ENCODE measurements around the gene HIC1.
A peak's percentile ranks its signal among the peaks of the same experiment; 100 is the strongest.

Gene HIC1

DNA sequence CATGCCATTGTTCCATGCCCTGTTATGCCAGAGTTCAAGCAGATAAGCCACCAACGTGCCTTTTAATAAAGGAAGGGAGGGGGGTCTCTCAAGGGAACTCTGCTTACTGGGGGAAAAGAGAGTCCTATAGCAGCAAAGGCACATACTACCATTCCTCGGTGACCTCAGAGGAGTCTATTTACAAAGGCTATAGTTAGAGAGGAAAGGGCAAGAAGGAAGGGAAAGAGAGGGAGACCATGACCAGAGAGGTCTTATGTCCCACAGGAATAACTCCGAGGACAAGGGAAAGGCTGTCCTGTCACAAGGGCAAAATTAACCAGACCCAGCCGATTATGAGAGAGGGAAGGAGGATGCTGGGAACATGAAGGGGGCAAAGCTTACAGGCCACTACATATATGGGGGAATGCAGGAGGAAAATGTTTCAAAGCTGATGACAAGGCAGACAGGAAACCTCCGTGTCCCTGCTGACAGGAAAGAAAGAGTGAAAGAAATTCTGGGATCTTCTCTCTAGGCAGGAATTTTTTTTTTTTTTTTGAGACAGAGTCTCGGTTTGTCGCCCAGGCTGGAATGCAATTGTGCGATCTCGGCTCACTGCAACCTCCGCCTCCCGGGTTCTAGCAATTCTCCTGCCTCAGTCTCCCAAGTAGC lies 51.5 kb downstream of the HIC1 start:
- Histone ChIP-seq H3K79me2 (ENCODE audit: insufficient read depth, low read depth) (no peaks in the 10 kb centered on the region), H4K20me1 (ENCODE audit: insufficient read depth) (no peaks in the 10 kb centered on the region), H3K4me1 (ENCODE audit: low read depth, poor library complexity, severe bottlenecking) (peaks cover 46% of the 10 kb centered on the region), H3K27me3 (ENCODE audit: insufficient read depth, low read depth) (no peaks in the 10 kb centered on the region), H3K4me3 (IDR thresholded peaks at IDR 0.05; ENCODE audit: insufficient read depth, low read depth, low read length) (no peak overlapping the region), H3K9ac (no peak overlapping the region), H2AFZ (ENCODE audit: low read depth) (no peak overlapping the region), H3K36me3 (ENCODE audit: insufficient read depth) (no peaks in the 10 kb centered on the region), H3K4me2 (peak overlapping the region; percentile 37; the same call in 1 of the 2 replicates), H3K27ac (no peak overlapping the region; the same call in 1 of the 2 replicates)
- TF ChIP-seq CTCF (conservative IDR thresholded peaks at IDR 0.05; ENCODE audit: low read depth, low read length), result no peak

DNA sequence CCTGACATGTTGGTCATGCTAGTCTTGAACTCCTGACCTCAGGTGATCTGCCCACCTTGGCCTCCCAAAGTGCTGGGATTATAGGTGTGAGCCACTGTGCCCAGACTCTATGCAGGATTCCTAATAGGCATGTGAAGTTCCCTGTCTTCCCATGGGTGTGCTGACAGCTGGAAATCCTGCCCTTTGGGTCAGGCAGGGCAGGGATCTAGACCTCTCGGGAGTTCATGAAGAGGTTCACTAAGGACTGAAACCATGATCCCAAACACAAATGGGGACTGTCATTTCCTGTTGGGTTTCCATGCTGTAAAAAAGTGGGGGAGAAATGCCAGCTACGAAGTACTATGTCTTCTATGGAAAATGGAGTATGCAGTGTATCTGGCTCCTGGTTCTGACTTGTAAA lies 52.1 kb downstream of the HIC1 start:
- no peak for TF ChIP-seq CTCF (conservative IDR thresholded peaks at IDR 0.05; ENCODE audit: low read depth, low read length)
- no peak overlapping the region for H3K4me2 ChIP-seq

DNA sequence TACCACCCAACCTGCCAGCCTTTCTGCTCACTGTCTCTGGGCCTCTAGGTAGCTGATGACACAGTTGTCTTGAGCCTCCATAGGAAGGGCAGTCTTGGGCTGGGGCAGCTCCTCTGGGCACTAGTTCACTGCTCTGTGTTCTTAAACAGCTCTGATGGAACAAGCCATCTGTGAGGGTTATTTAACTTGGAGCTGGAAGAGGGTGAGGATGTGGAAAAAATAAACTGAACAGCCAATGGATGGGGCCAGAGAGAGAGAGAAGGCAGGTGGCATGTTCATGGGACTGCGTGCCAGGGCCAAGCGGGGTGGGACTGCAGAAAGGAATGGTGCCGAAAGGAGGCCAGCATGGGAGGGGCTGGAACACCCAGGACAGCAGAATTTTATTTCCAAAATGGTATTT lies 52.6 kb downstream of the HIC1 start:
- Histone ChIP-seq H3K4me2 (no peak overlapping the region), H3K4me3 (IDR thresholded peaks at IDR 0.05; ENCODE audit: insufficient read depth, low read depth, low read length) (no peak overlapping the region), H4K20me1 (ENCODE audit: insufficient read depth) (no peaks in the 10 kb centered on the region), H3K36me3 (ENCODE audit: insufficient read depth) (no peaks in the 10 kb centered on the region), H3K27me3 (ENCODE audit: insufficient read depth, low read depth) (no peaks in the 10 kb centered on the region), H3K9ac (no peak overlapping the region), H3K79me2 (ENCODE audit: insufficient read depth, low read depth) (no peaks in the 10 kb centered on the region), H2AFZ (ENCODE audit: low read depth) (no peak overlapping the region), H3K27ac (no peak overlapping the region), H3K4me1 (ENCODE audit: low read depth, poor library complexity, severe bottlenecking) (peaks cover 46% of the 10 kb centered on the region)
- TF ChIP-seq CTCF (conservative IDR thresholded peaks at IDR 0.05; ENCODE audit: low read depth, low read length), result no peak

More for the DNA sequence above, 52.1 kb downstream of the HIC1 start:
- Histone ChIP-seq H3K36me3 (ENCODE audit: insufficient read depth) (no peaks in the 10 kb centered on the region), H3K4me1 (ENCODE audit: low read depth, poor library complexity, severe bottlenecking) (peaks cover 46% of the 10 kb centered on the region), H2AFZ (ENCODE audit: low read depth) (no peak overlapping the region), H3K4me3 (IDR thresholded peaks at IDR 0.05; ENCODE audit: insufficient read depth, low read depth, low read length) (no peak overlapping the region), H3K27ac (no peak overlapping the region), H3K9ac (no peak overlapping the region), H4K20me1 (ENCODE audit: insufficient read depth) (no peaks in the 10 kb centered on the region), H3K27me3 (ENCODE audit: insufficient read depth, low read depth) (no peaks in the 10 kb centered on the region), H3K79me2 (ENCODE audit: insufficient read depth, low read depth) (no peaks in the 10 kb centered on the region)

GRCh38 chr17:2108170-2108569 lies 53.3 kb downstream of the HIC1 start:
- Histone ChIP-seq H3K4me2 (no peak overlapping the region), H3K27me3 (ENCODE audit: insufficient read depth, low read depth) (no peaks in the 10 kb centered on the region), H2AFZ (ENCODE audit: low read depth) (no peak overlapping the region), H4K20me1 (ENCODE audit: insufficient read depth) (no peaks in the 10 kb centered on the region), H3K36me3 (ENCODE audit: insufficient read depth) (no peaks in the 10 kb centered on the region), H3K27ac (no peak overlapping the region), H3K79me2 (ENCODE audit: insufficient read depth, low read depth) (no peaks in the 10 kb centered on the region), H3K4me3 (IDR thresholded peaks at IDR 0.05; ENCODE audit: insufficient read depth, low read depth, low read length) (no peak overlapping the region), H3K9ac (no peak overlapping the region), H3K4me1 (ENCODE audit: low read depth, poor library complexity, severe bottlenecking) (peaks cover 46% of the 10 kb centered on the region)
- no peak for TF ChIP-seq CTCF (conservative IDR thresholded peaks at IDR 0.05; ENCODE audit: low read depth, low read length)
